ENCODE results near the gene FRMD3.

The FRMD3 gene

GRCh38 chr9:83388346-83388745 lies 149.9 kb downstream of the FRMD3 start:
- Histone ChIP-seq H3K27me3 (ENCODE audit: control insufficient read depth in 1 of 2, insufficient read depth in 1 of 2, low read length in 2 of 2) (no peaks in the 10 kb centered on the region), H3K36me3 (ENCODE audit: control insufficient read depth in 1 of 2, insufficient read depth in 2 of 2, low read depth in 1 of 2, low read length in 2 of 2) (no peaks in the 10 kb centered on the region), H3K4me1 (ENCODE audit: control insufficient read depth, insufficient read depth, low read depth, low read length) (no peaks in the 10 kb centered on the region), H3K79me1 (replicated peaks; ENCODE audit: low read length, poor library complexity, severe bottlenecking) (no peaks in the 10 kb centered on the region), H3K4me2 (ENCODE audit: low read length, poor library complexity, severe bottlenecking) (no peak overlapping the region), H2BK12ac (ENCODE audit: low read length in 2 of 2) (no peak overlapping the region), H2AK5ac (ENCODE audit: low read length, severe bottlenecking) (no peak overlapping the region), H2BK120ac (ENCODE audit: low read depth, low read length) (no peak overlapping the region), H4K91ac (ENCODE audit: low read length) (no peak overlapping the region), H2AFZ (ENCODE audit: low read depth, low read length) (no peak overlapping the region), H3K4ac (ENCODE audit: low read depth in 1 of 2, low read length in 2 of 2) (no peak overlapping the region), H3K9ac (ENCODE audit: low read length) (no peak overlapping the region), H2BK5ac (ENCODE audit: low read depth, low read length, poor library complexity, severe bottlenecking) (no peak overlapping the region), H4K8ac (ENCODE audit: low read length) (no peak overlapping the region), H2BK15ac (ENCODE audit: low read depth, poor library complexity, severe bottlenecking) (no peak overlapping the region), H3K4me3 (ENCODE audit: insufficient read depth in 1 of 2, low read depth in 1 of 2, low read length in 2 of 2) (no peak overlapping the region), H3K14ac (ENCODE audit: low read length in 2 of 2) (no peak overlapping the region), H3K23ac (ENCODE audit: low read length in 2 of 2) (no peak overlapping the region), H3K18ac (ENCODE audit: low read depth in 1 of 2, low read length in 2 of 2) (no peak overlapping the region), H3K27ac (ENCODE audit: low read length, poor library complexity, severe bottlenecking) (no peak overlapping the region), H3K9me3 (ENCODE audit: control insufficient read depth, low read length) (no peaks in the 10 kb centered on the region)
- no CpG with 5 or more reads among the region's 1 CpG for WGBS
- no peak for DNase-seq

- Histone ChIP-seq H3K36me3 (ENCODE audit: control insufficient read depth in 1 of 2, insufficient read depth in 2 of 2, low read depth in 1 of 2, low read length in 2 of 2) (no peaks in the 10 kb centered on the region), H2BK12ac (ENCODE audit: low read length in 2 of 2) (no peak overlapping the region), H2BK120ac (ENCODE audit: low read depth, low read length) (no peak overlapping the region), H3K18ac (ENCODE audit: low read depth in 1 of 2, low read length in 2 of 2) (no peak overlapping the region), H3K27ac (ENCODE audit: low read length, poor library complexity, severe bottlenecking) (no peak overlapping the region), H3K23ac (ENCODE audit: low read length in 2 of 2) (no peak overlapping the region), H2BK15ac (ENCODE audit: low read depth, poor library complexity, severe bottlenecking) (no peak overlapping the region), H3K4me2 (ENCODE audit: low read length, poor library complexity, severe bottlenecking) (no peak overlapping the region), H3K4me3 (ENCODE audit: insufficient read depth in 1 of 2, low read depth in 1 of 2, low read length in 2 of 2) (no peak overlapping the region), H3K9me3 (ENCODE audit: control insufficient read depth, low read length) (peaks cover 6% of the 10 kb centered on the region), H3K14ac (ENCODE audit: low read length in 2 of 2) (no peak overlapping the region), H2AFZ (ENCODE audit: low read depth, low read length) (no peak overlapping the region), H3K27me3 (ENCODE audit: control insufficient read depth in 1 of 2, insufficient read depth in 1 of 2, low read length in 2 of 2) (no peaks in the 10 kb centered on the region), H2AK5ac (ENCODE audit: low read length, severe bottlenecking) (no peak overlapping the region), H3K79me1 (replicated peaks; ENCODE audit: low read length, poor library complexity, severe bottlenecking) (no peaks in the 10 kb centered on the region), H3K4me1 (ENCODE audit: control insufficient read depth, insufficient read depth, low read depth, low read length) (no peaks in the 10 kb centered on the region), H2BK5ac (ENCODE audit: low read depth, low read length, poor library complexity, severe bottlenecking) (no peak overlapping the region), H3K4ac (ENCODE audit: low read depth in 1 of 2, low read length in 2 of 2) (no peak overlapping the region), H3K9ac (ENCODE audit: low read length) (no peak overlapping the region), H4K8ac (ENCODE audit: low read length) (no peak overlapping the region), H4K91ac (ENCODE audit: low read length) (no peak overlapping the region)
- 83% methylated on average over 5 of the region's 7 CpGs for WGBS
- DNase-seq: no peak
Observed at GRCh38 chr9:83387401-83388185, 150.6 kb downstream of the FRMD3 start.

- Histone ChIP-seq H2BK15ac (ENCODE audit: low read depth, poor library complexity, severe bottlenecking) (no peak overlapping the region), H2AK5ac (ENCODE audit: low read length, severe bottlenecking) (no peak overlapping the region), H3K14ac (ENCODE audit: low read length in 2 of 2) (no peak overlapping the region), H3K27me3 (ENCODE audit: control insufficient read depth in 1 of 2, insufficient read depth in 1 of 2, low read length in 2 of 2) (no peaks in the 10 kb centered on the region), H2AFZ (ENCODE audit: low read depth, low read length) (no peak overlapping the region), H3K4ac (ENCODE audit: low read depth in 1 of 2, low read length in 2 of 2) (no peak overlapping the region), H2BK120ac (ENCODE audit: low read depth, low read length) (no peak overlapping the region), H3K4me3 (ENCODE audit: insufficient read depth in 1 of 2, low read depth in 1 of 2, low read length in 2 of 2) (no peak overlapping the region), H3K18ac (ENCODE audit: low read depth in 1 of 2, low read length in 2 of 2) (no peak overlapping the region), H3K4me1 (ENCODE audit: control insufficient read depth, insufficient read depth, low read depth, low read length) (no peaks in the 10 kb centered on the region), H3K9me3 (ENCODE audit: control insufficient read depth, low read length) (peaks cover 8% of the 10 kb centered on the region), H2BK5ac (ENCODE audit: low read depth, low read length, poor library complexity, severe bottlenecking) (no peak overlapping the region), H4K91ac (ENCODE audit: low read length) (no peak overlapping the region), H3K23ac (ENCODE audit: low read length in 2 of 2) (no peak overlapping the region), H4K8ac (ENCODE audit: low read length) (no peak overlapping the region), H3K36me3 (ENCODE audit: control insufficient read depth in 1 of 2, insufficient read depth in 2 of 2, low read depth in 1 of 2, low read length in 2 of 2) (no peaks in the 10 kb centered on the region), H3K79me1 (replicated peaks; ENCODE audit: low read length, poor library complexity, severe bottlenecking) (no peaks in the 10 kb centered on the region), H3K4me2 (ENCODE audit: low read length, poor library complexity, severe bottlenecking) (no peak overlapping the region), H3K9ac (ENCODE audit: low read length) (peak overlapping the region; percentile 14), H3K27ac (ENCODE audit: low read length, poor library complexity, severe bottlenecking) (no peak overlapping the region), H2BK12ac (ENCODE audit: low read length in 2 of 2) (no peak overlapping the region)
- no peak for DNase-seq
- 91% methylated on average over 2 of the region's 2 CpGs for WGBS
Observed at GRCh38 chr9:83385317-83385716, 152.9 kb downstream of the FRMD3 start.

- no peak overlapping the region for H2BK5ac ChIP-seq (ENCODE audit: low read depth, low read length, poor library complexity, severe bottlenecking)
- no peak overlapping the region for H2AK5ac ChIP-seq (ENCODE audit: low read length, severe bottlenecking)
- no peak overlapping the region for H2BK15ac ChIP-seq (ENCODE audit: low read depth, poor library complexity, severe bottlenecking)
- no peak overlapping the region for H4K91ac ChIP-seq (ENCODE audit: low read length)
- no peaks in the 10 kb centered on the region for H3K4me1 ChIP-seq (ENCODE audit: control insufficient read depth, insufficient read depth, low read depth, low read length)
- no peak overlapping the region for H2BK120ac ChIP-seq (ENCODE audit: low read depth, low read length)
- no peak overlapping the region for H3K14ac ChIP-seq (ENCODE audit: low read length in 2 of 2)
- H3K27me3 ChIP-seq (ENCODE audit: control insufficient read depth in 1 of 2, insufficient read depth in 1 of 2, low read length in 2 of 2): no peaks in the 10 kb centered on the region
- H3K79me1 ChIP-seq (replicated peaks; ENCODE audit: low read length, poor library complexity, severe bottlenecking): no peaks in the 10 kb centered on the region
- no peak for DNase-seq
- no peak overlapping the region for H3K18ac ChIP-seq (ENCODE audit: low read depth in 1 of 2, low read length in 2 of 2)
- 55% methylated on average over 2 of the region's 3 CpGs for WGBS
- no peak overlapping the region for H2AFZ ChIP-seq (ENCODE audit: low read depth, low read length)
- H3K4ac ChIP-seq (ENCODE audit: low read depth in 1 of 2, low read length in 2 of 2): no peak overlapping the region
- H3K23ac ChIP-seq (ENCODE audit: low read length in 2 of 2): no peak overlapping the region
- H3K9ac ChIP-seq (ENCODE audit: low read length): no peak overlapping the region
- H3K9me3 ChIP-seq (ENCODE audit: control insufficient read depth, low read length): peaks cover 8% of the 10 kb centered on the region
- H2BK12ac ChIP-seq (ENCODE audit: low read length in 2 of 2): no peak overlapping the region
- no peaks in the 10 kb centered on the region for H3K36me3 ChIP-seq (ENCODE audit: control insufficient read depth in 1 of 2, insufficient read depth in 2 of 2, low read depth in 1 of 2, low read length in 2 of 2)
- no peak overlapping the region for H3K4me2 ChIP-seq (ENCODE audit: low read length, poor library complexity, severe bottlenecking)
- H3K4me3 ChIP-seq (ENCODE audit: insufficient read depth in 1 of 2, low read depth in 1 of 2, low read length in 2 of 2): no peak overlapping the region
- no peak overlapping the region for H4K8ac ChIP-seq (ENCODE audit: low read length)
- no peak overlapping the region for H3K27ac ChIP-seq (ENCODE audit: low read length, poor library complexity, severe bottlenecking)
Observed at GRCh38 chr9:83384214-83384613, 154.0 kb downstream of the FRMD3 start.
